ENCODE data around the gene FRG2C. TPM values are rescaled to one million over a fixed set of nuclear protein-coding genes. Genes with fewer than 3 reads are reported as not detected.

The FRG2C gene
- not detected in 2 replicates for total RNA-seq (2014; rRNA removed; shearing (Covaris generic))

DNA sequence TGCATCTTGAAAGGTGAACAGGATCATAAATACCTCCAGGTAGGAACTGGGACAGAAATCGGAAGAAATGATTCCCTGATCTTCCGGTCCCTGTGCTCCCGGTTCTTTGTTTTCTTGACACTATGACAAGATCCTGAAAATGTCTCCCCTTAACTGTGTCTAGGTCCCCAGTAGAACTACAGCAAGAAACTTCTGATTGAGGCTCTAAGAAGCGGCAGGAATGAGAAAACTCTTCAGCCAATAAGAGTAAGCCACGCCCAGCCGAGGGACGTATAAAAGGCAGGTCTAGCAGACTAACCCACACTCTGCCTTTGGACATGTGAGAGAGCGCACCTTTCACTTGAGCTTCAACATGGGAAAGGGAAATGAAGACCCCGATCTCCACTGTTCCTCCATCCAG, at the start of gene FRG2C:
Gene FRG2C (plus strand): TSS at position 301 of the 400 bp plus-strand sequence. CDS start 52 bp downstream, at position 353.

Small RNA genes within 50 kb of the gene (small RNA-seq; reads per million reads assigned to genes)
- not detected for gene AC108724.2

Other genes with a start within 250 kb of the FRG2C start
- 12.3 and 27.0 TPM in 2 replicates for gene ZNF717, start 121.2 kb downstream of the FRG2C start, total RNA-seq (2014; rRNA removed; shearing (Covaris generic))

Measured in A375 (cell line).